Fibroblast of peridontal ligament (primary cell): ENCODE results near the gene C1RL.
"Not testable (repeated sequence)": the region's sequence is repeated elsewhere in the genome, so short reads cannot be mapped to it uniquely, and the experiment has no call there.

Experiments used
- DNase-seq: peaks from one replicate; pipeline ENCODE4 v3.0.0-alpha.2; 2010; ENCODE audit errors: extremely low read depth

The C1RL gene

DNA sequence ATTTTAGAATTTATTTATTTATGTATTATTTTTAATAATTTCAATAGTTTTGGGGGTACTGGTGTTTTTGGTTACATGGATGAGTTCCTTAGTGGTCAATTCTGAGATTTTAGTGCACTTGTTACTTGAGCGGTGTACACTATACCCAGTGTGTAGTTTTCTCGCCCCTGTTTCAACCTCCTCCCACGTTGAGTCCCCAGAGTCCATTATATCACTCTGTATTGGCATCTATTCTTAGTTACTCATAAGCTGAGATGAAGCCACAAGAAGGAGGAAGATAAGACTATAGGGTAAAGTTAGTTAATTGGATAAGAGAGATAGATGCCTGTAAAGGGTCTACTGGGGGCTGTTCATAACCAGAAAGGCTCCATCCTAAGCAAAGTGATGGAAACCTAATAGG is 44.5 kb downstream of the C1RL start:
- DNase-seq: peak; percentile 20

DNA sequence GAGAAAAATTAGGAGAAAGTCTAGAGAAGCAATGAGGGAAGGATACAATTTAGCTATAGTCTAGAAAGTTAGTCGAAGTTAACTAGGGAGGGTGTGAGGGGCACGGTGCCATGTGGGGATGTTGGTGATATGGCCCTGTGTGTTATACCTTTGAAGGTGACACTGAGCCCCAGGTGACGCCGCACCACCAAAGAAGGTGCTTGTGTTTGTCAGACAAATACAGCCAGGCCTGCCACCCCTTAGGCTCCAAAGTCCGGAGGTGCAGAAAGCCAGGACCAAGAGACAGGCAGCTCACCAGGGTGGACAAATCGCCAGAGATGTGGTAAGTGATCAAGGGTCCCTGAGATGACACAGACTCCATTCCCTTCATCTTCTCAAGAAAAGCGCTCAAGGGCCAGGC is 47.4 kb downstream of the C1RL start:
- no peak for DNase-seq

DNA sequence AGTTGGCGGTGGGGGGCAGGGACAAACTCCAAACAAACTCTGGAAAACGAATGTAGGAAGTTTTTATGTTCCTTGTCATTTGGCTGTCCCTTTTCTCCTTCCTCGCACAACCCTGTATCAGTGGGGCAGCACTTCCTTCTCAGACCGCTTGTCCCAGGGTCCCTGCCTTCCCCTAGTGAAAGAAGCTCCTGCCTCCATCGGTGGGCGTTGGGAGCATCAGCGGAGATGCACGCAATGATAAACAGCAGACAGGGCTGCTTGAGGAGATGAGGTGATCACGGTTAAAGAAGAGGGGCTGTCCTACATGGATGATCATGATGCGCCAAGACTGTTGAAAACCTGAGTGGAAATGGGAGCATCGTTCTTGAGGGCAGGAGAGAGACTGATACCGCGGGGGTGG is 47.9 kb downstream of the C1RL start:
- DNase-seq: peak; percentile 24

DNA sequence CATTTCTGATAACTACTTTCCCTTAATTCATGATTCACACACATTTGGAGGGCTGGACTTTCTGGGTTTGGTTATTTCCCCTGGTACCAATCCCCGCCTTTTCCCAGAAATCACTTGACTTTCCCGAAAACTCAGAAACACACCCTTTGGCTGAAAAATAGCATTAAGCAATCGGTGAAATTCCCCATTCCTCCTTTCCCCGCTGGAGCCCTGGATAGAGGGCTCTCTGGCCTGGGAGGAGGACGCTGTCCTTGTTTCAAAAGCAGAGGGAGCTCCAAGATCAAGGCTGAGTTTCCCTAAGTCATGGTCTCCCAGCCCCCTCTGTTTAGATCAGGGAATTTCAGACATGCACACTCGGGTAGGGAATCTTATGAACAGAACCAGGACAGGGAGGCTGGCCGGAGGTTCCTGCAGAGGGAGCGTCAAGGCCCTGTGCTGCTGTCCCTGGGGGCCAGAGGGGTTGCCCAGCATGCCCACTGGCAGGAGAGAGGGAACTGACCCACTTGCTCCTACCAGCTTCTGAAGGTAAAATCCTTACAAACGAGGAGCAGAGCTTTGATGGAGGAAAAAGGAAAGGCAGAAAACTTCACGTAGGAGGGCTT is 48.6 kb downstream of the C1RL start, which contains the start of gene C1S:
Gene C1S (plus strand): TSS at position 366 of the 602 bp plus-strand sequence. CDS start 1,195 bp downstream, outside the sequence.
- peak; percentile 100 for DNase-seq

DNA sequence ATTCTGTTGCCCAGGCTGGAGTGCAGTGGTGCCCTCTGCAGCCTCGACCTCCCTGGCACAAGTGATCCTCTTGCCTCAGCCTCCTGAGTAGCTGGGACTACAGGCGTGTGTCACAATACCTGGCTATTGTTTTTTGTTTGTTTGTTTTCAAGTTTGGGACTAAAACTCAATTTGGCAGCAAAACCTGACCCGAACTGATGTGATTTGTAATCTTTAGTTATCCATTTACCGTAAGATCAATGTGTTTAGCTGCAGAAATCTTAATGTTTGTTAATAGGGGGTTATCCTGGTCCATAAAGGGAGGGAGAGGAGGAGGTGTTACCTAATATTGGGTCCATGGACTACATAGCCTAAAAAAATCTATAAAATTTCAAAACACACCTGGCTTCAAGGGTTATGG is 49.2 kb downstream of the C1RL start:
- no peak for DNase-seq

DNA sequence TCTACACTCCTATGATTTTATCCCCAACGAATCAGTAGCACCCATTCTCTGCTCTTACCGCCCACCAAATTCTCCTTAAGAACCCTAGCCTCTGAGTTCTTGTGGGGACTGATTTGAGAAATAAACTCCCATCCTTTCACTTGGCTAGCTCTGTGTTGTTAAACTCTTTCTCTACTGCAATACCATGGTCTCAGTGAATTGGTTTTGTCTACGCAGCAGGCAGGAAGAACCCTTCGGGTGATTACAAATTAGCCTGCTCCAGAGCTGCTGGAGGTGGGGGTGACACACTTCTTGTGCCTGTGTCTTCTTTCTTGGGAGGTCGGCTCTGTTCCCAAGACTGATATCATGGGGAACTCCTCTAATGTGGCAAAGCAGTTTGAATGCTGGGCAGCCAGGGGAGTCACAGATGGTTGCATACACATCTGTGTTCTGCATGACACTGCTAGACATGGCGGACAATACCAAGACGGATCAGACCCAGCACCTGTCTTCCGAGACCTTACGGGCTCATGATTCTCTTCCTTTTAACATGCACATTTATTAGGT is 50.1 kb downstream of the C1RL start:
- no peak for DNase-seq

DNA sequence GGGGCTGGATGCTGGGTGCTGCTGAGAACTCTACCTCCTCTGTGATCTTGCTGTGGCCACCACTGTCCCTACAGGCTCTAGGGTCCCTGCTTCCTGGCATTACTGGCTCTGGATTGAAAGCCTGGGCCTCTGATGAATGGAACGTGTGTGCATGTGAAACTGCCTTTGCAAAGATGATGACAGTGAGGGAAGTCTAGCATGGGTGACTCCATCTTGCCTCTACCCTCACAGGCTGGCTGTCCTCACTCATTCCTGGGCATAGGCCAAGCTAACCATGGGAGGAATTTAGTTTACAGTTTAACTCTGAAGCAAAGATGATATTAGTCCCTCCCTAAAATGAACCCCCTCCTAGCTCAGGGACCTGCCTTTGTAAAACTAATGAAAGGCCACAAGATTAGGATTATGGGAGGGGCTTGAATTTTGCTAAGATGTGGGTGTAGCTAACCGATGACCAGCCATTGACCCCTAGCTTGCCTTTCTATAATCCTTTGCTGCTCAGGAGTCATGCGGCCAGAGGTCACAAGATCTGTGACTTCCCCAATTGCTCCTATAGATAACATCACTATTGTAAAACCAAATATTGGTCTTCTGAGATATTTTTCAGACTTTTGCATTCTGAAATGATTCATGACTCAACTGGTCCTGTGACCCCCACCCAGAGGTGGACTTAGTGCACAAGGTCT is 50.7 kb downstream of the C1RL start:
- DNase-seq: no peak

DNA sequence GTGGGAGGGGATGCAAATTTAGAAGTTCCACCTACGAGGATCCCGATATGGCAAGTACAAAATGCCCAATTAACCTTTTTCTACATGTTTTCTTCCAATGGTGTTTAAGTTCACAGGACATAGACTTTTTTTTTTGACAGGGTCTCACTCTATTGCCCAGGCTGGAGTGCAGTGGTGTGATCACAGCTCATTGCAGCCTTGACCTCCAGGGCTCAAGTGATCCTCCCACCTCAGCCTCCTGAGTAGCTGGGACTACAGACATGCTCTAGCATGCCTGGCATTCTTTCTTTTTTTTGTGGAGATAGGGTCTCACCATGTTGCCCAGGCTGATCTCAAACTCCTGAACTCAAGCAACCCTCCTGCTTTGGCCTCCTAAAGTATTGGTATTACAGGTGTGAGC is 53.3 kb downstream of the C1RL start:
- DNase-seq: not testable (repeated sequence)

DNA sequence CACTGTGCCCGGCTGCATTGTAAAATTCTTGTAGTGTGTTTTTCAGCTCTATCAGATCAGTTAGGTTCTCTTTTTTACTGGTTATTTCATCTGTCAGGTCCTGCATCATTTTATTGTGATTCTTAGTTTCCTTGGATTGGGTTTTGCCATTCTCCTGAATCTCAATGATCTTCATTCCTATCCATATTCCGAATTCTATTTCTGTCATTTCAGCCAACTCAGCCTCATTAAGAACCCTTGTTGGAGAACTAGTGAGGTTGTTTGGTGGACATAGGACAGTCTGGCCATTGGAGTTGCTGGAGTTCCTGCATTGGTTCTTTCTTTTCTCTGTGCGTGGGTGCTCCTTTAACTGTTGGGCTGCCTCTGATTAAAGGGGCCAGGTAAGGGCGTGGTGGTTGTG is 54.1 kb downstream of the C1RL start:
- DNase-seq: no peak

DNA sequence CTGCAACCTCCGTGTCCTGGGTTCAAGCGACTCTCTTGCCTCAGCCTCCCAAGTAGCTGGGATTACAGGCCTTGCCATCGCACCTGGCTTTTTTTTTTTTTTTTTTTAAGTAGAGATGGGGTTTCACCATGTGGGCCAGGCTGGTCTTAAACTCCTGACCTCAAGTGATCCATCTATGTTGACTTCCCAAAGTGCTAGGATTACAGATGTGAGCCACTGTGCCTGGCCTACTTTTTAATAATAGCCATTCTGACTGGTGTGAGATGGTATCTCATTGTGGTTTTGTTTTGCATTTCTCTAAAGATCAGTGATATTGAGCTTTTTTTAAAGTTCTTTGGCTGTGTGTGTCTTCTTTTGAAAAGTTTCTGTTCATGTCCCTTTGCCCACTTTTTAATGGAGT is 59.0 kb downstream of the C1RL start:
- DNase-seq: not testable (repeated sequence)

DNA sequence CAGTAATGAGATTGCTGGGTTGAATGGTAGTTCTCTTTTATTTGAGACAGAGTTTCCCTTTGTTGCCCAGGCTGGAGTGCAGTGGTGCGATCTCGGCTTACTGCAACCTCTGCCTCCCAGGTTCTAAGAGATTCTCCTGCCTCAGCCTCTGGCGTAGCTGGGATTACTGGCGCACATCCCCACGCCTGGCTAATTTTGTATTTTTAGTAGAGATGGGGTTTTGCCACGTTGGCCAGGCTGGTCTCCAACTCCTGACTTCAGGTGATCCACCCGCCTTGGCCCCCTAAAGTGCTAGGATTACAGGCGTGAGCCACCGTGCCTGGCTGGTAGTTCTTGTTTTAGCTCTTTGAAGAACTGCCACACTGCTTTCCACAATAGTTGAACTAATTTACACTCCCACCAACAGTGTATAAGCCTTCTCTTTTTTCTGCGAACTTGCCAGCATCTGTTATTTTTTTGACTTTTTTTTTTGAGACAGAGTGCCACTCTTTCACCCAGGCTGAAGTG is 59.5 kb downstream of the C1RL start:
- DNase-seq: not testable (repeated sequence)

DNA sequence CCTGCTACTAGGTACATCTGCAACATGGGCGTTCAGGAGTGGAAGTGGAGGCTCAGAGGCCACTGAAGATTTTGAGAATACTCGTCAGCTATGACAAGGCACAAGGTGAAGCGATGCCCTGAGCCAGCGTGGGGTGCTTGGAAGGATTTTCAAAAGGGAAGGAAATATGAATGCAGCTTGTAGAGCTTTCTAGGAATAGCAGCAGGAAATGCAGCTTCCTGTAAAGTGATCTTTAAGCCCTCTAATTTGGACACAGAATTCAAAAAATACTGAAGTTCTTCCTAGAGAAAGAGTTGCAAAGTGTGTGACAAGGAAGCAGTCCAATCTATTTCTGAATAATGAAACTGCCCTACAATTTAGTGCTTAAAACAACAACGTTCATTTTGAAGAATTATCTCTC is 61.7 kb downstream of the C1RL start:
- no peak for DNase-seq

DNA sequence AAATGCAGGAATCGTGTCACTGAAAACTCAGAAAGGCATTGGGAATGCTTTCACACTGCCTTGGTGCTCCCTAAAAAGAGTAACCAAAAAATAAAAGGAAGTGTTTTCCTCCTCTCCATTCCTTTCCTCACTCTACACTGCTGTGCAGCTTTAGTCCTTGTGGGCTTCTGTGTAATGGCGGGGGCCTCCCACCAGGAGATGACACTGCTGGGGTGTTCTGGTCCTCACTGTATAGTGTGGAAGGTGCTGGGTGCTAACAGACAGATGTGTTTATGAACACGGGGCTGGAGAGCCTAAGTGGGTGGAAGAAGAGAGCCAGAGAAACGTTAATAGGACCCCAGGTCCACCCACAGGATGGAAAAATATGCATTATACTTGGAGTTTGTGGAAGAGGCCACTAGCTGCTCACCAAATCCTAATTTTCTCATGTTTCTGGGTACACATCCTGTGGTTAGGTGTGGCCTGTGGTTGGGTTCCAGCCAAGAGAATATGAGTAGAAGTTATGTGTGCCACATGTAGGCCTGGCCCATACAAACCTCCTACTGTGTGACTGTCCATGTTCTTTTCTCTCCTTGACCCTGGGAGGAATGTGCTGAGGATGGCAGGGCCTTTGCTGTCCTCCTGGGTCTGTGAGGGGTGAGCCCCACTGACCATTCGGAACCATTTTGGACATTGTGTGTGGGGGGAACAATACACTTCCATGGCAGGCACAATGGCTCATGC is 62.5 kb downstream of the C1RL start:
- DNase-seq: no peak

DNA sequence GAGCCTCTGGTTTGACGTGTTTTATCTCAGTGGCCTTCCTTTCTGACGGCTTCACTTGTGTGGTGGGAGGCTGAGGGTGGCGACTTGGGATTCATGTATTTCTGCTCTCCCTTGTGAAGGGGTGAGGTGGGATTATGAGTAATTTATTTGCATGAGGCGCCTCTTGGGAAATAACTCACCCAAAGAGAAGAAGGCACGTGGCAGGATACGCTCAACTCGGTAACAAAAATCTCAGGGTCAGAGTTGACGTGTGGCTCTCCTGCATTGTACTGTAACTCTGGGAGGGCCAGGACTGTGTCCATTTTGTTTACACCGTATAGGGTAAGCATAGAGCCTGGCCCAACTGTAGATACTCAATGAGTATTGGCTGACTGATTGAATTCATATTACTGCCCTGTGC is 63.1 kb downstream of the C1RL start:
- DNase-seq: no peak
